ENCODE measurements around the gene STPG1.

GRCh38 chr1:24425922-24426321, 12.3 kb upstream of the STPG1 start:
- TF ChIP-seq CTCF (conservative IDR thresholded peaks at IDR 0.05) (no peak), ZFX (IDR thresholded peaks at IDR 0.05) (no peak)

Data from C4-2B (cell line).